OCI-LY1 (cell line): Measurements from ENCODE around the gene TLCD2.

Experiments
- EZH2 ChIP-seq: fragments of 200-600 bp; sonication (generic), shearing (Covaris generic); IDR thresholded peaks from 2 replicates; pipeline ENCODE4 v1.8.0; 2017; ENCODE audit warnings: borderline replicate concordance, mixed run types, mild to moderate bottlenecking, antibody characterized with exemption, low read length, moderate library complexity, mixed read lengths
- TF ChIP-seq, protein P1 (sequence below): fragments of 200-600 bp; sonication (generic), shearing (Covaris generic); IDR thresholded peaks from 2 replicates; pipeline ENCODE4 v1.5.1; 2017; ENCODE audit warnings: mild to moderate bottlenecking, antibody characterized with exemption, low read length, moderate library complexity, mixed read lengths

DNA sequence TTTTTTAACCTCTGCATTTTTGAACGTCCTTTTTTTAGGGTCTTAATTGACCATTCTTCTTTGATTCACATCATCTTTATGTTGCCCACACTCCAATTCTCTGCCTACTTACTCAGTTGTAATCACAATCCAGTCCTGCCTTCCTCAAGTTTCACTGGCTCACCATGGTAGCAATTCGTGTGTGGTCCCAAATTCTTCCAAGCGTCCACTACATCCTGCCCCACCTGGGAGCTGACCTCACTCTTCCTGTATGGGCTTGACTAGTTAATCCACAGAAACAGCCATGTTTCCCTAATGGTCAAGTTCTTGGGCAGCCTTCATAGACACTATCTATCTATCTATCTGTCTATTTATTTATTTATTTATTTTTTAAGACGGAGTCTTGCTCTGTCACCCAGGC lies 7.1 kb downstream of the TLCD2 start:
- TF ChIP-seq, protein P1, sequence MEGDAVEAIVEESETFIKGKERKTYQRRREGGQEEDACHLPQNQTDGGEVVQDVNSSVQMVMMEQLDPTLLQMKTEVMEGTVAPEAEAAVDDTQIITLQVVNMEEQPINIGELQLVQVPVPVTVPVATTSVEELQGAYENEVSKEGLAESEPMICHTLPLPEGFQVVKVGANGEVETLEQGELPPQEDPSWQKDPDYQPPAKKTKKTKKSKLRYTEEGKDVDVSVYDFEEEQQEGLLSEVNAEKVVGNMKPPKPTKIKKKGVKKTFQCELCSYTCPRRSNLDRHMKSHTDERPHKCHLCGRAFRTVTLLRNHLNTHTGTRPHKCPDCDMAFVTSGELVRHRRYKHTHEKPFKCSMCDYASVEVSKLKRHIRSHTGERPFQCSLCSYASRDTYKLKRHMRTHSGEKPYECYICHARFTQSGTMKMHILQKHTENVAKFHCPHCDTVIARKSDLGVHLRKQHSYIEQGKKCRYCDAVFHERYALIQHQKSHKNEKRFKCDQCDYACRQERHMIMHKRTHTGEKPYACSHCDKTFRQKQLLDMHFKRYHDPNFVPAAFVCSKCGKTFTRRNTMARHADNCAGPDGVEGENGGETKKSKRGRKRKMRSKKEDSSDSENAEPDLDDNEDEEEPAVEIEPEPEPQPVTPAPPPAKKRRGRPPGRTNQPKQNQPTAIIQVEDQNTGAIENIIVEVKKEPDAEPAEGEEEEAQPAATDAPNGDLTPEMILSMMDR: no peak
- TF ChIP-seq EZH2: no peak
